Measurements from ENCODE around the gene SH3RF2. TPM values are rescaled to one million over a fixed set of nuclear protein-coding genes. Genes with fewer than 3 reads are reported as not detected.
"Not testable (repeated sequence)": the region's sequence is repeated elsewhere in the genome, so short reads cannot be mapped to it uniquely, and the experiment has no call there.

Gene SH3RF2
- total RNA-seq, 1 donor from 2014 or later: 12.0 TPM

GRCh38 chr5:146103594-146103993, 167.2 kb downstream of the SH3RF2 start:
- no peak for TF ChIP-seq CTCF (conservative IDR thresholded peaks at IDR 0.05; ENCODE audit: low read depth, low read length)
- no peak for DNase-seq (ENCODE audit: low read depth)
- no peak overlapping the region for H3K4me3 ChIP-seq (ENCODE audit: low read depth, low read length)

DNA sequence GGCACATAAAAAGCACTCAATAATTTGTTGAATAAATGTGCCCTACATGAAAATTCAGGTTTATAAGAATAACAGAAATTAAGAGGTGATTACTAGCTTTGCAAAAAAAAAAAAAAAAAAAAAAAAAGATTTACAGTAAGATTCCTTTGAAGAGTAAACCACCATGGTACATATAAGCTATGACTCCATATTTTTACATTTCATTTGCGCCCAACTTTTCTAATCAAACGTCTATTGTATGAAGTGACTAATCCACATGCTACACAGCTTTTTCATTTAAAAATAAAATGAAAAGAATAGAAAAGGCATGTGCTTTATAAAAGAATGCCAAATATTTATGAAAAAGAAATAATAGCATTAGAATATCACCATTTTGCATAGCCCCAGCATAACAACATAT, 169.1 kb downstream of the SH3RF2 start, which contains the start of gene PLAC8L1:
Gene PLAC8L1 (minus strand): TSS at position 101 of the 400 bp plus-strand sequence. CDS start 1,266 bp downstream, outside the sequence.
- no peak within 1 kb of the TSS for H3K4me3 ChIP-seq (ENCODE audit: low read depth, low read length)
- no peak for DNase-seq (ENCODE audit: low read depth)
- no peak for TF ChIP-seq CTCF (conservative IDR thresholded peaks at IDR 0.05; ENCODE audit: low read depth, low read length)

- no peak for DNase-seq (ENCODE audit: low read depth)
- no peak for TF ChIP-seq CTCF (conservative IDR thresholded peaks at IDR 0.05; ENCODE audit: low read depth, low read length)
- no peak overlapping the region for H3K4me3 ChIP-seq (ENCODE audit: low read depth, low read length)
Observed at GRCh38 chr5:146107901-146108300, 171.5 kb downstream of the SH3RF2 start.

DNA sequence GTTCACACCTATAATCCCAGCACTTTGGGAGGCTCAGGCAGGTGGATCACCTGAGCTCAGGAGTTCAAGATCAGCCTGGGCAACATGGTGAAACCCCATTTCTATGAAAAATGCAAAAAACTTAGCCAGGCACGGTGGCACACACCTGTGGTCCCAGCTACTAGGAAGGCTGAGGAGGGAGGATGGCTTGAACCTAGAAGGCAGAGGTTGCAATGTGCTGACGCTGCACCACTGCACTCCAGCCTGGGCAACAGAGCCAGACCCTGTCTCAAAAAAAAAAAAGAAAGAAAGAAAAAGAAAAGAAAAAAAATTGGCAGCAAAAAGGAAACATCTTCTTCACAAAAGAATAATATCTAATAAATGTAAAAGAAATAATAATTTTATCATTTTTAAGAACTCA, 172.5 kb downstream of the SH3RF2 start:
- H3K4me3 ChIP-seq (ENCODE audit: low read depth, low read length); DNase-seq (ENCODE audit: low read depth): not testable (repeated sequence)

DNA sequence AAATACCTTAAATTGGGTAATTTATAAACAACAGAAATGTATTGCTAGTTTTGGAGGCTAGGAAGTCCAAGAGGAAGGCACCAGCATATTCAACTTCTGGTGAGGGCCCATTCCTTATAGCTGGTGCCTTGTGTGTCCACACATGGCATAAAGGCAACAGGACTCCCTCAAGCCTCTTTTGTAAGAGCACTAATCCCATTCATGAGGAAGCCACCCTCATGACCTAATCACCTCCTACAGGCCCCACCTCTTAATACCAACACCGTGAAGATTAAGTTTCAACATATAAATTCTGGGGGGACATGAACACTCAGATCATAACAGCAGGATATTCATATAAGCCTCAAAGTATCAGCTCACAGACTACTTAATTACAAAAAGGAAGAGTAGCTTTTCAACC, 173.0 kb downstream of the SH3RF2 start:
- TF ChIP-seq CTCF (conservative IDR thresholded peaks at IDR 0.05; ENCODE audit: low read depth, low read length): no peak
- no peak overlapping the region for H3K4me3 ChIP-seq (ENCODE audit: low read depth, low read length)
- no peak for DNase-seq (ENCODE audit: low read depth)

DNA sequence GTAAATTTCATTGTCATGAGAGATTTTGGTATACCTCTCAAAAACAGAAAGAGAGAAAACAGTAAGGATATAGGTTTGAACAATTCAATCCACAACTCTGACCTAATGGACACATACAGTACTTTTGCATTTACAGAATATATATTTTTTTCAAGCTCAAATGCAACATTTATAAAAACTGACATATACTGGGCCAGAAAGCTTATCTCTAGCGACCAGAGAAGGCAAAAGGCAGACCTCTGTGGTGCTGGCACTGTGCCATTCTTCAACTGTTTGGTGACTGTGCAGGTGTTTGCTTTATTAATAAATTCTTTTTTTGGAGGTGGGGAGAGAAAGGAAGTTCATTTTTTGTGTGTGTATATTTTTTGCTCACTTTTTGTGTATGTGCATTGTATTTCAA, 175.0 kb downstream of the SH3RF2 start:
- no peak for TF ChIP-seq CTCF (conservative IDR thresholded peaks at IDR 0.05; ENCODE audit: low read depth, low read length)
- H3K4me3 ChIP-seq (ENCODE audit: low read depth, low read length): no peak overlapping the region
- DNase-seq (ENCODE audit: low read depth): no peak

- no peak for DNase-seq (ENCODE audit: low read depth)
- H3K4me3 ChIP-seq (ENCODE audit: low read depth, low read length): no peak overlapping the region
- TF ChIP-seq CTCF (conservative IDR thresholded peaks at IDR 0.05; ENCODE audit: low read depth, low read length): no peak
Observed at GRCh38 chr5:146112476-146112875, 176.1 kb downstream of the SH3RF2 start.

Other genes with a start within 250 kb of the SH3RF2 start
- gene PRELID2, start 101.2 kb upstream of the SH3RF2 start, total RNA-seq: 12.7 and 20.9 TPM in 2 replicates
- not detected in 2 replicates for gene GRXCR2, start 63.6 kb upstream of the SH3RF2 start, total RNA-seq
- gene PLAC8L1, start 169.0 kb downstream of the SH3RF2 start, total RNA-seq: 0.58 TPM in 1 of 2 replicates, not detected in the other
- gene LARS1, start 246.1 kb downstream of the SH3RF2 start, total RNA-seq: 89.6 and 98.8 TPM in 2 replicates

Measured in epithelial cell of proximal tubule (primary cell).